Lower lobe of right lung (tissue), 2 donors: ENCODE measurements around the gene PREPL. TPM values are rescaled to one million over a fixed set of nuclear protein-coding genes. Genes with fewer than 3 reads are reported as not detected.

Experiments
- ATAC-seq, 2 donors: fragments of 200-7000 bp; cut with Tn5 transposase; one replicate each; pipeline ENCODE4 v1.9.1; 2020 to 2022; ENCODE audit warnings: mild to moderate bottlenecking in 2 of 2, moderate library complexity in 2 of 2
- DNase-seq: peaks from one replicate; pipeline ENCODE4 v3.0.0-alpha.2; 2020
- H3K27ac ChIP-seq: fragments of 200-600 bp; one replicate; pipeline ENCODE4 v1.8.0; 2022
- H3K27me3 ChIP-seq: fragments of 200-600 bp; one replicate; pipeline ENCODE4 v1.8.0; 2022; ENCODE audit warnings: low read depth
- H3K36me3 ChIP-seq: fragments of 200-600 bp; one replicate; pipeline ENCODE4 v1.8.0; 2022; ENCODE audit warnings: mild to moderate bottlenecking
- H3K4me1 ChIP-seq: fragments of 200-600 bp; one replicate; pipeline ENCODE4 v1.8.0; 2022
- H3K4me3 ChIP-seq: fragments of 200-600 bp; one replicate; pipeline ENCODE4 v1.8.0; 2022; ENCODE audit warnings: mild to moderate bottlenecking
- H3K9me3 ChIP-seq: fragments of 200-600 bp; one replicate; pipeline ENCODE4 v1.8.0; 2022
- CTCF ChIP-seq: fragments of 200-600 bp; IDR thresholded peaks from one replicate; pipeline ENCODE4 v1.8.0; 2022; ENCODE audit warnings: antibody characterized with exemption, mild to moderate bottlenecking
- intact Hi-C: fragments of 100-400 bp; cut with DNase I; formaldehyde crosslinking; loops from one replicate; pipeline ENCODE4 v1.11.0; 2022
- long read RNA-seq: library from polyadenylated mRNA; unstranded; transcript quantifications from one replicate; pipeline ENCODE4 v2.0.0, GENCODE V29; 2021
- total RNA-seq: library from RNA; stranded (reverse); fragmentation: NEBNext Ultra II Directional; extraction: Animal tissue kit (Norgen Biotek cat#: 25700); gene quantifications from one replicate; pipeline ENCODE4 v1.2.1, GENCODE V29; 2021
- donor health status: DM: no; HTN: yes; CAD: no; lungs with severe emphysema.

Gene PREPL
- 44.2 TPM for total RNA-seq
- long read RNA-seq, full-length matches to known transcripts, result 17 of 25 reads
- long read RNA-seq, partial matches to known transcripts, result 3 of 25 reads
- long read RNA-seq, other reads (novel, unspliced or antisense), result 5 of 25 reads

- Histone ChIP-seq H3K4me1 (peaks cover 29% of the 10 kb centered on the region), H3K4me3 (peak within 1 kb of the TSS; percentile 88), H3K36me3 (no peaks in the 10 kb centered on the region), H3K9me3 (no peaks in the 10 kb centered on the region), H3K27ac (peak within 1 kb of the TSS; percentile 94), H3K27me3 (no peaks in the 10 kb centered on the region)
- ATAC-seq, result peak; percentile 98 to 99
- intact Hi-C loops, result no loop called here
- DNase-seq, result peak; percentile 98
- no peak for TF ChIP-seq CTCF
These were observed at the start of gene PREPL, which contains the start of gene CAMKMT for GRCh38 chr2:44361330-44362206. Gene PREPL (minus strand): TSS chr2:44361494. CDS start chr2:44346342, 15,152 bp downstream. Gene CAMKMT (plus strand): TSS chr2:44361947.

- no peak for DNase-seq
- no peaks in the 10 kb centered on the region for H3K4me1 ChIP-seq
- no peaks in the 10 kb centered on the region for H3K36me3 ChIP-seq
- intact Hi-C loops, result no loop called here
- no peaks in the 10 kb centered on the region for H3K27me3 ChIP-seq
- TF ChIP-seq CTCF, result no peak
- no peak for ATAC-seq
- H3K4me3 ChIP-seq, result no peak overlapping the region
- no peaks in the 10 kb centered on the region for H3K9me3 ChIP-seq
- no peak overlapping the region for H3K27ac ChIP-seq
These were observed 37.1 kb upstream of the PREPL start for GRCh38 chr2:44398243-44398897.

- Histone ChIP-seq H3K4me3 (no peak overlapping the region), H3K9me3 (no peaks in the 10 kb centered on the region), H3K36me3 (no peaks in the 10 kb centered on the region), H3K27me3 (no peaks in the 10 kb centered on the region), H3K4me1 (no peaks in the 10 kb centered on the region), H3K27ac (no peak overlapping the region)
- intact Hi-C loops, result no loop called here
- no peak for TF ChIP-seq CTCF
- ATAC-seq, result no peak
- no peak for DNase-seq
These were observed 36.3 kb upstream of the PREPL start for GRCh38 chr2:44397447-44398175.

- Histone ChIP-seq H3K27ac (no peak overlapping the region), H3K27me3 (no peaks in the 10 kb centered on the region), H3K36me3 (no peaks in the 10 kb centered on the region), H3K4me1 (no peaks in the 10 kb centered on the region), H3K4me3 (no peak overlapping the region), H3K9me3 (no peaks in the 10 kb centered on the region)
- intact Hi-C loops, result no loop called here
- no peak for ATAC-seq
- TF ChIP-seq CTCF, result peak; percentile 61
- DNase-seq, result no peak
These were observed 31.1 kb upstream of the PREPL start for GRCh38 chr2:44392338-44392943.

GRCh38 chr2:44389895-44390294 is 28.6 kb upstream of the PREPL start:
- ATAC-seq, result no peak
- no peaks in the 10 kb centered on the region for H3K36me3 ChIP-seq
- H3K27ac ChIP-seq, result no peak overlapping the region
- no peaks in the 10 kb centered on the region for H3K9me3 ChIP-seq
- TF ChIP-seq CTCF, result no peak
- DNase-seq, result no peak
- H3K4me3 ChIP-seq, result no peak overlapping the region
- no peaks in the 10 kb centered on the region for H3K27me3 ChIP-seq
- intact Hi-C loops, result no loop called here
- no peaks in the 10 kb centered on the region for H3K4me1 ChIP-seq
